H1 (cell line): Measurements from ENCODE around the gene PPM1L. TPM values are rescaled to one million over a fixed set of nuclear protein-coding genes. Genes with fewer than 3 reads are reported as not detected.

Experiments used
- CTCF ChIA-PET: fragments of 300-600 bp; sonication (Branson Sonifier 250); formaldehyde crosslinking; loops from one replicate; lab custom pipeline; 2021; ENCODE audit not compliant: partially characterized antibody; lab: Charles Lee
- POLR2A ChIA-PET: fragments of 300-600 bp; sonication (Branson Sonifier 250); formaldehyde crosslinking; loops from one replicate; lab custom pipeline; 2021; ENCODE audit warnings: inconsistent platforms; ENCODE audit not compliant: partially characterized antibody; lab: Charles Lee
- DNase-seq, 2 experiments: peaks; one replicate each; pipeline versions ENCODE4 v3.0.0 to v3.0.0-alpha.2; 2010 to 2022; ENCODE audit warnings: low spot score in 2 of 2, low read depth in 1 of 2, mixed read lengths in 1 of 2
- FAIRE-seq: peaks from 2 replicates; lab custom pipeline; 2011; peaks lifted over from hg19 to GRCh38; lab: Jason Lieb, UNC
- H2AFZ ChIP-seq: 2 replicates; pipeline ENCODE4 v1.8.1; 2012; ENCODE audit warnings: low read length, inconsistent platforms
- H2AK5ac ChIP-seq: 2 replicates; pipeline ENCODE4 v1.6.1; 2013; ENCODE audit warnings: low read depth, low read length
- H2BK120ac ChIP-seq: replicated peaks from 2 replicates; pipeline ENCODE3; 2013; ENCODE audit warnings: low read depth, low read length, inconsistent platforms
- H2BK12ac ChIP-seq: 2 replicates; pipeline ENCODE4 v1.6.1; 2013; ENCODE audit warnings: low read depth, low read length
- H2BK15ac ChIP-seq: 2 replicates; pipeline ENCODE4 v1.6.1; 2013; ENCODE audit warnings: low read length
- H2BK20ac ChIP-seq: 2 replicates; pipeline ENCODE4 v1.6.1; 2013; ENCODE audit warnings: low read length
- H2BK5ac ChIP-seq: 2 replicates; pipeline ENCODE4 v1.6.1; 2013; ENCODE audit warnings: low read depth, low read length
- H3K14ac ChIP-seq: 2 replicates; pipeline ENCODE4 v1.6.1; 2013; ENCODE audit warnings: inconsistent platforms; ENCODE audit not compliant: insufficient read length
- H3K18ac ChIP-seq: 2 replicates; pipeline ENCODE4 v1.6.1; 2013; ENCODE audit warnings: low read length; ENCODE audit errors: extremely low read depth
- H3K23ac ChIP-seq: 2 replicates; pipeline ENCODE4 v1.6.1; 2013; ENCODE audit warnings: inconsistent platforms; ENCODE audit not compliant: insufficient read length
- H3K23me2 ChIP-seq: 2 replicates; pipeline ENCODE4 v1.6.1; 2013; ENCODE audit warnings: low read depth, low read length
- H3K27ac ChIP-seq: 2 replicates; pipeline ENCODE4 v1.6.1; 2011; ENCODE audit warnings: low read depth, low read length, inconsistent platforms
- H3K27me3 ChIP-seq, 4 experiments: replicated peaks in 1 of 4; 1 replicate in 1 of 4; 2 replicates in 3 of 4; pipeline versions ENCODE4 v1.6.1 to v1.8.1; 2011 to 2013; ENCODE audit warnings: low read length in 3 of 4, mild to moderate bottlenecking in 3 of 4, inconsistent platforms in 2 of 4, mixed read lengths in 2 of 4, moderate library complexity in 1 of 4; ENCODE audit not compliant: control insufficient read depth in 3 of 4, insufficient read depth in 3 of 4; ENCODE audit errors: extremely low read depth in 1 of 4
- H3K36me3 ChIP-seq, 4 experiments: 2 replicates each; pipeline versions ENCODE4 v1.6.1 to v1.8.1; 2011 to 2013; ENCODE audit warnings: mild to moderate bottlenecking in 4 of 4, low read length in 3 of 4, moderate library complexity in 2 of 4, control low read depth in 1 of 4, inconsistent platforms in 1 of 4; ENCODE audit not compliant: insufficient read depth in 4 of 4, control insufficient read depth in 2 of 4
- H3K4ac ChIP-seq: replicated peaks from 2 replicates; pipeline ENCODE3; 2013; ENCODE audit warnings: low read length, low read depth, mixed read lengths, inconsistent platforms; ENCODE audit not compliant: insufficient read length
- H3K4me1 ChIP-seq, 4 experiments: replicated peaks in 1 of 4; 1 replicate in 1 of 4; 2 replicates in 3 of 4; pipeline versions ENCODE4 v1.6.1 to v1.8.1; 2011 to 2013; ENCODE audit warnings: low read length in 3 of 4, inconsistent platforms in 2 of 4, mixed read lengths in 1 of 4; ENCODE audit not compliant: insufficient read depth in 4 of 4, control insufficient read depth in 3 of 4
- H3K4me2 ChIP-seq, 2 experiments: 2 replicates each; pipeline versions ENCODE4 v1.6.1 to v1.8.1; 2011 to 2013; ENCODE audit warnings: low read depth in 2 of 2, low read length in 2 of 2, control low read depth in 1 of 2, inconsistent platforms in 1 of 2, mild to moderate bottlenecking in 1 of 2; ENCODE audit not compliant: insufficient read depth in 1 of 2
- H3K4me3 ChIP-seq, 4 experiments: fragments of 200-600, 300-600 bp in 1 of 4; sonication (generic), shearing (Covaris generic), sonication (Bioruptor Twin) in 1 of 4; 2 replicates each; pipeline versions ENCODE4 v1.5.1 to v1.8.1; 2011 to 2016; ENCODE audit warnings: low read length in 4 of 4, low read depth in 3 of 4, control low read depth in 2 of 4, inconsistent platforms in 2 of 4, mild to moderate bottlenecking in 2 of 4, mixed read lengths in 1 of 4, moderate library complexity in 1 of 4; ENCODE audit not compliant: insufficient read depth in 2 of 4; ENCODE audit errors: extremely low read depth in 1 of 4
- H3K56ac ChIP-seq: replicated peaks from 2 replicates; pipeline ENCODE3; 2013; ENCODE audit warnings: low read depth, mild to moderate bottlenecking, mixed read lengths, low read length, inconsistent platforms; ENCODE audit not compliant: insufficient read length
- H3K79me1 ChIP-seq: 2 replicates; pipeline ENCODE4 v1.6.1; 2013; ENCODE audit warnings: low read depth, low read length, control low read depth
- H3K79me2 ChIP-seq, 2 experiments: 2 replicates each; pipeline versions ENCODE4 v1.6.1 to v1.8.1; 2012 to 2013; ENCODE audit warnings: low read length in 2 of 2, mild to moderate bottlenecking in 2 of 2, inconsistent platforms in 1 of 2; ENCODE audit not compliant: insufficient read depth in 2 of 2, control insufficient read depth in 1 of 2
- H3K9ac ChIP-seq, 4 experiments: replicated peaks in 1 of 4; 1 replicate in 1 of 4; 2 replicates in 3 of 4; pipeline versions ENCODE4 v1.6.1 to v1.8.1; 2011 to 2013; ENCODE audit warnings: low read depth in 3 of 4, low read length in 3 of 4, control low read depth in 2 of 4, mild to moderate bottlenecking in 2 of 4, moderate library complexity in 2 of 4, inconsistent platforms in 1 of 4; ENCODE audit errors: extremely low read depth in 1 of 4
- H3K9me3 ChIP-seq, 2 experiments: 2 replicates each; pipeline versions ENCODE4 v1.6.1 to v1.8.1; 2012 to 2013; ENCODE audit warnings: mild to moderate bottlenecking in 2 of 2, moderate library complexity in 2 of 2, control low read depth in 1 of 2, inconsistent platforms in 1 of 2, low read depth in 1 of 2, low read length in 1 of 2, mixed read lengths in 1 of 2; ENCODE audit not compliant: insufficient read depth in 2 of 2
- H4K20me1 ChIP-seq, 2 experiments: replicated peaks in 1 of 2; 2 replicates each; pipeline versions ENCODE3 to v1.8.1; 2011 to 2013; ENCODE audit warnings: inconsistent platforms in 2 of 2, low read length in 2 of 2, mild to moderate bottlenecking in 1 of 2; ENCODE audit not compliant: insufficient read depth in 2 of 2, control insufficient read depth in 1 of 2
- H4K5ac ChIP-seq: 2 replicates; pipeline ENCODE4 v1.6.1; 2013; ENCODE audit warnings: low read length, low read depth, mixed read lengths, inconsistent platforms; ENCODE audit not compliant: insufficient read length
- H4K8ac ChIP-seq: 2 replicates; pipeline ENCODE4 v1.8.0; 2013; ENCODE audit warnings: mild to moderate bottlenecking, moderate library complexity, low read length, inconsistent platforms; ENCODE audit not compliant: insufficient read depth; ENCODE audit errors: extremely low read depth
- H4K91ac ChIP-seq: replicated peaks from 2 replicates; pipeline ENCODE3; 2013; ENCODE audit warnings: low read length, mixed read lengths, inconsistent platforms; ENCODE audit not compliant: insufficient read length
- CBX5 ChIP-seq: fragments of 300-800, 300-1000 bp; sonication (generic); IDR thresholded peaks from 2 replicates; pipeline ENCODE4 v1.7.1; 2016; ENCODE audit warnings: antibody characterized with exemption, low read length, low read depth
- CREB1 ChIP-seq: IDR thresholded peaks from 2 replicates; pipeline ENCODE4 v1.6.1; 2012; ENCODE audit warnings: inconsistent platforms
- CTCF ChIP-seq, 3 experiments: IDR thresholded peaks; 1 replicate in 2 of 3; 2 replicates in 1 of 3; pipeline versions ENCODE4 v1.5.1 to v1.6.1; 2011; ENCODE audit warnings: low read length in 3 of 3, mild to moderate bottlenecking in 3 of 3, inconsistent platforms in 2 of 3, low read depth in 1 of 3, moderate library complexity in 1 of 3; ENCODE audit not compliant: insufficient read depth in 1 of 3; ENCODE audit errors: control extremely low read depth in 1 of 3
- E2F6 ChIP-seq: IDR thresholded peaks from 2 replicates; pipeline ENCODE4 v1.6.1; 2012; ENCODE audit warnings: inconsistent platforms
- FOSL1 ChIP-seq: IDR thresholded peaks from 2 replicates; pipeline ENCODE4 v1.6.1; 2011; ENCODE audit warnings: mild to moderate bottlenecking, low read depth, low read length, moderate library complexity; ENCODE audit not compliant: insufficient read depth
- PHF8 ChIP-seq: fragments of 200-600 bp; sonication (generic); conservative IDR thresholded peaks from 2 replicates; pipeline ENCODE4 v1.7.1; 2012; ENCODE audit warnings: low read depth, mild to moderate bottlenecking, inconsistent platforms, low read length, moderate library complexity
- RAD21 ChIP-seq, 2 experiments: IDR thresholded peaks in 1 of 2; conservative IDR thresholded peaks in 1 of 2; 2 replicates each; pipeline ENCODE4 v1.6.1; 2011; ENCODE audit warnings: low read depth in 2 of 2, low read length in 2 of 2, improper control_type of control experiment in 1 of 2, inconsistent platforms in 1 of 2, mild to moderate bottlenecking in 1 of 2, moderate library complexity in 1 of 2
- RNF2 ChIP-seq: fragments of 200-900, 300-1000 bp; sonication (generic); IDR thresholded peaks from 2 replicates; pipeline ENCODE4 v1.7.1; 2016; ENCODE audit warnings: borderline replicate concordance, low read depth, mild to moderate bottlenecking, antibody characterized with exemption, low read length; ENCODE audit not compliant: poor library complexity, severe bottlenecking; ENCODE audit errors: missing control alignments
- SP2 ChIP-seq: IDR thresholded peaks from 2 replicates; pipeline ENCODE4 v1.6.1; 2012; ENCODE audit warnings: mild to moderate bottlenecking, low read length, inconsistent platforms
- TAF7 ChIP-seq: optimal IDR thresholded peaks from 2 replicates; pipeline ENCODE3; 2011; ENCODE audit warnings: low read depth, mild to moderate bottlenecking, inconsistent platforms, low read length, moderate library complexity, borderline replicate concordance
- WGBS, 2 experiments: shearing (Covaris generic) in 1 of 2; methylation state at CpG; one replicate each; pipeline versions ENCODE4 v1.1.6 to v1.1.7; 2013 to 2015; ENCODE audit warnings: low lambda C conversion rate in 2 of 2, mixed read lengths in 2 of 2, inconsistent platforms in 1 of 2, low coverage in 1 of 2, missing lambda C conversion rate in 1 of 2; ENCODE audit not compliant: insufficient replicate concordance in 2 of 2, insufficient coverage in 1 of 2, insufficient read length in 1 of 2; ENCODE audit errors: extremely low coverage in 1 of 2, missing lambda C conversion rate in 1 of 2; 5-methylcytosine and 5-hydroxymethylcytosine counted together
- polyA plus RNA-seq, 7 experiments: library from polyadenylated mRNA; depleted of rRNA in 3 of 7; stranded (reverse) in 5 of 7; unstranded in 2 of 7; fragments of >200 nt in 5 of 7; fragments of 200-250 nt in 2 of 7; gene quantifications; 1 replicate in 5 of 7; 2 replicates in 1 of 7; 4 replicates in 1 of 7; pipeline versions ENCODE4 v1.2.1 to v1.2.3, GENCODE V29; 2011 to 2013; ENCODE audit warnings: missing spikeins in 2 of 7, mixed read lengths in 2 of 7
- total RNA-seq: library from RNA; stranded (reverse); fragmentation: NEBNext Ultra II Directional; extraction: Animal tissue kit (Norgen Biotek cat#: 25700); gene quantifications from 2 replicates; pipeline ENCODE4 v1.2.1, GENCODE V29; 2021

The PPM1L gene
- total and polyA plus RNA-seq, 2 of the 8 experiments (the other 6 are each of a cell fraction or from before 2014, with no cell fraction given): 2.8 to 18.1 TPM

- no peaks in the 10 kb centered on the region for H3K4me1 ChIP-seq
- H3K4me3 ChIP-seq: no peak overlapping the region
- H3K27me3 ChIP-seq: peaks cover 3 to 23% (median 12%) of the 10 kb centered on the region in 4 experiments
- no peak overlapping the region for H3K4ac ChIP-seq
- no peak overlapping the region for H3K14ac ChIP-seq
- no peak overlapping the region for H2BK120ac ChIP-seq
- no peak overlapping the region for H3K23ac ChIP-seq
- H3K18ac ChIP-seq: no peak overlapping the region
- ChIA-PET CTCF (interaction anchor here (0.6 to 5.9 kb wide), 2 partner anchors 12 to 34 kb away, joined by 3 to 48 read pairs; no protein-coding TSS in a partner anchor), POLR2A (no interaction called here)
- H3K9me3 ChIP-seq: no peaks in the 10 kb centered on the region
- H3K4me2 ChIP-seq: no peak overlapping the region
- no peak overlapping the region for H4K91ac ChIP-seq
- no peak overlapping the region for H2BK12ac ChIP-seq
- H4K5ac ChIP-seq: no peak overlapping the region
- H2BK5ac ChIP-seq: no peak overlapping the region
- no peaks in the 10 kb centered on the region for H3K79me1 ChIP-seq
- no peak overlapping the region for H3K27ac ChIP-seq
- 91% methylated on average over 1 of the region's 1 CpG; no CpG with 5 or more reads in 1 of the 2 experiments for WGBS, 2 experiments
- H3K36me3 ChIP-seq: no peaks in the 10 kb centered on the region
- H2BK15ac ChIP-seq: no peak overlapping the region
- FAIRE-seq (no peak), DNase-seq (no peak)
- H2AK5ac ChIP-seq: no peak overlapping the region
- H2AFZ ChIP-seq: no peak overlapping the region
- no peak overlapping the region for H3K9ac ChIP-seq
- no peak overlapping the region for H3K56ac ChIP-seq
- no peaks in the 10 kb centered on the region for H4K20me1 ChIP-seq
- H4K8ac ChIP-seq: no peak overlapping the region
- no peak overlapping the region for H2BK20ac ChIP-seq
- H3K79me2 ChIP-seq: no peaks in the 10 kb centered on the region
- peaks cover 5% of the 10 kb centered on the region; the same call in 1 of the 2 replicates for H3K23me2 ChIP-seq
- no peak for TF ChIP-seq SP2
- no peak for TF ChIP-seq CTCF (IDR thresholded peaks at IDR 0.05; ENCODE audit: control extremely low read depth in 1 of 3, insufficient read depth in 1 of 3, low read depth in 1 of 3, low read length in 3 of 3)
- TF ChIP-seq RNF2: no peak
- no peak for TF ChIP-seq RAD21 (IDR thresholded peaks at IDR 0.05 in 1 of 2, conservative IDR thresholded peaks at IDR 0.05 in 1 of 2; ENCODE audit: low read depth in 2 of 2, low read length in 2 of 2)
- no peak for TF ChIP-seq PHF8
- TF ChIP-seq CREB1: no peak
- no peak for TF ChIP-seq E2F6
- TF ChIP-seq FOSL1: no peak
- TF ChIP-seq CBX5: no peak
- TF ChIP-seq TAF7: no peak
Observed at GRCh38 chr3:161108840-161109239, 352.8 kb downstream of the PPM1L start.
